ENCODE data around the gene ABLIM2. TPM values are rescaled to one million over a fixed set of nuclear protein-coding genes. Genes with fewer than 3 reads are reported as not detected.

Gene ABLIM2
- total RNA-seq, 1 experiment from 2014 or later, result 2.7 TPM

DNA sequence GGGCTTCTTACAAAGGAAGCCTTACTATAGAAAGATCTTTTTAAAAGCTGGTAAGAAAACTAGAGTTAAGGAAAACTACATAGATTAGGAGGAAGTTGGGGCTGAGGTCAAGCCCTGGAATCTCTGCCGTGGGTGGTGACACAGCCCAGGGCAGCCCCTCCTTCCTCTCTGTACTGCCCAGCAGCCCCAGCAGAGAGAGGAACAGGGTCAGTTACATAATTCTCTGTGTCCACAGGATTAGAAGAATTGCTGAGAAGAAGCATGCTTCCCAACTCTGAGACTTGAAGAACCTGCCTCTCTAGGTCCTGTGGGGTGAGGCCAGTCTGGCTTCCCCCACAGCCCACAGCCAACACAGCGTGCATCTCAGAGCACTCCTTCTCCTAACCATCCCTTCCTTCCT, 9.2 kb upstream of the ABLIM2 start:
- CTCF ChIA-PET, result no interaction called here
- no peak overlapping the region for H3K27ac ChIP-seq (ENCODE audit: low read depth, low read length, poor library complexity, severe bottlenecking)
- BruUV-seq (replicated peaks), result no TSS peak
- intact Hi-C loops (cut with micrococcal nuclease; ENCODE audit: unreplicated experiment), result no loop called here
- TF ChIP-seq, protein P1, sequence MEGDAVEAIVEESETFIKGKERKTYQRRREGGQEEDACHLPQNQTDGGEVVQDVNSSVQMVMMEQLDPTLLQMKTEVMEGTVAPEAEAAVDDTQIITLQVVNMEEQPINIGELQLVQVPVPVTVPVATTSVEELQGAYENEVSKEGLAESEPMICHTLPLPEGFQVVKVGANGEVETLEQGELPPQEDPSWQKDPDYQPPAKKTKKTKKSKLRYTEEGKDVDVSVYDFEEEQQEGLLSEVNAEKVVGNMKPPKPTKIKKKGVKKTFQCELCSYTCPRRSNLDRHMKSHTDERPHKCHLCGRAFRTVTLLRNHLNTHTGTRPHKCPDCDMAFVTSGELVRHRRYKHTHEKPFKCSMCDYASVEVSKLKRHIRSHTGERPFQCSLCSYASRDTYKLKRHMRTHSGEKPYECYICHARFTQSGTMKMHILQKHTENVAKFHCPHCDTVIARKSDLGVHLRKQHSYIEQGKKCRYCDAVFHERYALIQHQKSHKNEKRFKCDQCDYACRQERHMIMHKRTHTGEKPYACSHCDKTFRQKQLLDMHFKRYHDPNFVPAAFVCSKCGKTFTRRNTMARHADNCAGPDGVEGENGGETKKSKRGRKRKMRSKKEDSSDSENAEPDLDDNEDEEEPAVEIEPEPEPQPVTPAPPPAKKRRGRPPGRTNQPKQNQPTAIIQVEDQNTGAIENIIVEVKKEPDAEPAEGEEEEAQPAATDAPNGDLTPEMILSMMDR (conservative IDR thresholded peaks at IDR 0.05; ENCODE audit: low read depth, low read length), result no peak
- TF ChIP-seq EZH2 (IDR thresholded peaks at IDR 0.05; ENCODE audit: borderline replicate concordance, low read depth, low read length, poor library complexity, severe bottlenecking), result no peak
- H3K9me3 ChIP-seq (ENCODE audit: low read depth, low read length, poor library complexity, severe bottlenecking), result no peaks in the 10 kb centered on the region
- no peaks in the 10 kb centered on the region for H3K4me1 ChIP-seq (ENCODE audit: insufficient read depth, low read length, poor library complexity, severe bottlenecking)
- no peaks in the 10 kb centered on the region for H3K36me3 ChIP-seq (ENCODE audit: insufficient read depth, low read length, poor library complexity, severe bottlenecking)
- POLR2A ChIA-PET (ENCODE audit: low non-redundant PET), result no interaction called here
- H3K27me3 ChIP-seq (replicated peaks; ENCODE audit: insufficient read depth, low read depth, low read length, poor library complexity), result no peaks in the 10 kb centered on the region
- DNase-seq (ENCODE audit: low spot score), result no peak
- no peak overlapping the region for H3K4me3 ChIP-seq (ENCODE audit: low read depth, low read length, poor library complexity, severe bottlenecking)

DNA sequence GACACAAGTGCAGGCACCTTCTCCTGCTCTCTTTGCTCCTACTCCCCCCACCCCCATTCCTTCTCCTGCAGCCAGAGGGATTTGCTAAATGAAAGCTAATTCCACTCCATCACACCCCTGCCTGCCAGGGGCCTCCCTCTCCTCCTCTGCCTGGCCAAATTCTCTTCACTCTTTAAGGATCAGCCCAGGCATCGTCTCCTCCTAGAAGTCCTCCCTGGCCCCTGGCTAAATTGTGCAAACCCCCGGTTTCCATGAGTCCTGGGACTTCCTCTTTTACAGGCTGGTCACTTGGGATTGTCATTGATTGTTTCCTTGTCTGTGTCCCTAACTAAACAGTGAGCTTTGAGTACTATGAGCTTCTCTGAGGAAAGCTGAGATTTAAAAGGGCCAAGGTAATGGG, 8.7 kb upstream of the ABLIM2 start:
- BruUV-seq (replicated peaks), result no TSS peak
- no peaks in the 10 kb centered on the region for H3K4me1 ChIP-seq (ENCODE audit: insufficient read depth, low read length, poor library complexity, severe bottlenecking)
- DNase-seq (ENCODE audit: low spot score), result no peak
- TF ChIP-seq, protein P1 (conservative IDR thresholded peaks at IDR 0.05; ENCODE audit: low read depth, low read length), result no peak
- no peak for TF ChIP-seq EZH2 (IDR thresholded peaks at IDR 0.05; ENCODE audit: borderline replicate concordance, low read depth, low read length, poor library complexity, severe bottlenecking)
- H3K36me3 ChIP-seq (ENCODE audit: insufficient read depth, low read length, poor library complexity, severe bottlenecking), result no peaks in the 10 kb centered on the region
- intact Hi-C loops (cut with micrococcal nuclease; ENCODE audit: unreplicated experiment), result no loop called here
- CTCF ChIA-PET, result no interaction called here
- H3K27me3 ChIP-seq (replicated peaks; ENCODE audit: insufficient read depth, low read depth, low read length, poor library complexity), result no peaks in the 10 kb centered on the region
- no peaks in the 10 kb centered on the region for H3K9me3 ChIP-seq (ENCODE audit: low read depth, low read length, poor library complexity, severe bottlenecking)
- POLR2A ChIA-PET (ENCODE audit: low non-redundant PET), result no interaction called here
- H3K4me3 ChIP-seq (ENCODE audit: low read depth, low read length, poor library complexity, severe bottlenecking), result no peak overlapping the region
- H3K27ac ChIP-seq (ENCODE audit: low read depth, low read length, poor library complexity, severe bottlenecking), result no peak overlapping the region

DNA sequence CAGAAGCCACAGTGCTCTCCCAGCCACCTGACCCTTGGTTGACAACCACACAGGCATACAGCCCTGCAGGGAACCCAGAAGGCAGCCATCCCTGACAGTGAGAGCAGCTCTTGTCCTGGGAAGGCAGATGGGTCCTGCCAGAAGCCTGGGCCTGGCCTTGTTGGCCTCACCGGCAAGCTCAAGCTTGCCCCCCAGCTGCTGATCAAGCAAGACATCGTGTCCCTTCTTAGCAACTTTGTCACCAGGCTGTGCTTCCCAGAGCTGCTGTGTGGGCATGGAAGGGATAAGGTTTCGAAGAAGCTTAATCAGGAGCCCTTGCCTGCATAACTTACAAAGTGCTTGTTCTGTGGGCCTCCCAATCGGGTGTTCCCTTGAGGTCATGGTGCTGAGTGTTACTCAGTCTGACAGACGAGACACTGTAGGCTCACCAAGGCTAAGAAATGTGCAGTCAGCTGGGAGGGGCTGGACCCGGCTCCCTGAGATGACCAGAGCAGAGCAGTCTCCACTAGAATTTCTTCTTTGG, 6.8 kb upstream of the ABLIM2 start:
- BruUV-seq (replicated peaks), result no TSS peak
- H3K27ac ChIP-seq (ENCODE audit: low read depth, low read length, poor library complexity, severe bottlenecking), result no peak overlapping the region
- H3K4me1 ChIP-seq (ENCODE audit: insufficient read depth, low read length, poor library complexity, severe bottlenecking), result no peaks in the 10 kb centered on the region
- intact Hi-C loops (cut with micrococcal nuclease; ENCODE audit: unreplicated experiment), result no loop called here
- no peaks in the 10 kb centered on the region for H3K27me3 ChIP-seq (replicated peaks; ENCODE audit: insufficient read depth, low read depth, low read length, poor library complexity)
- no peak overlapping the region for H3K4me3 ChIP-seq (ENCODE audit: low read depth, low read length, poor library complexity, severe bottlenecking)
- DNase-seq (ENCODE audit: low spot score), result no peak
- H3K9me3 ChIP-seq (ENCODE audit: low read depth, low read length, poor library complexity, severe bottlenecking), result no peaks in the 10 kb centered on the region
- no peaks in the 10 kb centered on the region for H3K36me3 ChIP-seq (ENCODE audit: insufficient read depth, low read length, poor library complexity, severe bottlenecking)
- ChIA-PET CTCF (no interaction called here), POLR2A (ENCODE audit: low non-redundant PET) (no interaction called here)
- no peak for TF ChIP-seq EZH2 (IDR thresholded peaks at IDR 0.05; ENCODE audit: borderline replicate concordance, low read depth, low read length, poor library complexity, severe bottlenecking)
- TF ChIP-seq, protein P1 (conservative IDR thresholded peaks at IDR 0.05; ENCODE audit: low read depth, low read length), result no peak
